Measurements from ENCODE around the gene PER2.

DNA sequence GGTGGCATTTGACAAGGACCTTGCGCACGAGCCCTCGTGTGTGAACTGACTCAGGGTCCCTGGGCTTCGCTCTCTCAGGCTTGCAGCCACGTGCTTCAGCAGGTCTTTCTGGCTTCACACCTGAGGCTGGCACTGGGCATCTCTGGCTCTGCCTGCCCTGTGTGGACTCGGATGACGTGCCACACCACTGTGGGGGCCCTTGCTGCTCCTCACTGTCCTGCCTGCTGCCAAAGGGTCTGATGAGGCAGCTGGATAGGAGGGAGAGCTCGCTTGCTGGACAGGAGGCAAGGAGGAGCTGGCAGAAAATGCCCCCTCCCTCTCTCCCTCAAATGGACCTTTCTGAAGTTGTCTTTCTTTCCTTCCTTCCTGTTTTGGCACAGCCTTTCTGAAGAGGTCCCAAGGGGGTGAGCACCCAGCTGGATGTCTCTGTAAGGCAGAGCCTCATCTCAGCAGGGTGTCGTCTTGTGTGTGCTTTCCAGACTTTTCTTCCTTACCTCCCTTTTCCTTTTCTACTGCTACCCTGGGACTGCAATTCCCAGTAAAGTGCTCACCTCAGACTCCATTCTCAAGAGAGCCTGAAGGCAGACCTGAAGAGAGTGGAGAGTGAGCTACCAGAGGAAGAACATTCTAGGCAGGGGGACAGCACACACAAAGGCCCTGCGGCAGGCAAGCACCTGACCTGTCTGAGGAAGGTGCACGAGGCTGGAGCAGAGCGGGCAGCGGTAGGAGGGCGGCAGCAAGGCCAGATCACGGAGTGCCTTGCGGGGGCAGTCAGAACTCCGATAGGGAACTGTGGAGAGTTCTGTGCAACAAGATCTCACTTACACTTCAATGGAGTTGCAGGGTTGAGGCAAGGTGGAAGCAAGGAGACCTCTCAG, 5.3 kb downstream of the PER2 start:
- TF ChIP-seq, protein P1, sequence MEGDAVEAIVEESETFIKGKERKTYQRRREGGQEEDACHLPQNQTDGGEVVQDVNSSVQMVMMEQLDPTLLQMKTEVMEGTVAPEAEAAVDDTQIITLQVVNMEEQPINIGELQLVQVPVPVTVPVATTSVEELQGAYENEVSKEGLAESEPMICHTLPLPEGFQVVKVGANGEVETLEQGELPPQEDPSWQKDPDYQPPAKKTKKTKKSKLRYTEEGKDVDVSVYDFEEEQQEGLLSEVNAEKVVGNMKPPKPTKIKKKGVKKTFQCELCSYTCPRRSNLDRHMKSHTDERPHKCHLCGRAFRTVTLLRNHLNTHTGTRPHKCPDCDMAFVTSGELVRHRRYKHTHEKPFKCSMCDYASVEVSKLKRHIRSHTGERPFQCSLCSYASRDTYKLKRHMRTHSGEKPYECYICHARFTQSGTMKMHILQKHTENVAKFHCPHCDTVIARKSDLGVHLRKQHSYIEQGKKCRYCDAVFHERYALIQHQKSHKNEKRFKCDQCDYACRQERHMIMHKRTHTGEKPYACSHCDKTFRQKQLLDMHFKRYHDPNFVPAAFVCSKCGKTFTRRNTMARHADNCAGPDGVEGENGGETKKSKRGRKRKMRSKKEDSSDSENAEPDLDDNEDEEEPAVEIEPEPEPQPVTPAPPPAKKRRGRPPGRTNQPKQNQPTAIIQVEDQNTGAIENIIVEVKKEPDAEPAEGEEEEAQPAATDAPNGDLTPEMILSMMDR (IDR thresholded peaks at IDR 0.05; ENCODE audit: insufficient read depth, low read length), result no peak
- TF ChIP-seq, protein P2, sequence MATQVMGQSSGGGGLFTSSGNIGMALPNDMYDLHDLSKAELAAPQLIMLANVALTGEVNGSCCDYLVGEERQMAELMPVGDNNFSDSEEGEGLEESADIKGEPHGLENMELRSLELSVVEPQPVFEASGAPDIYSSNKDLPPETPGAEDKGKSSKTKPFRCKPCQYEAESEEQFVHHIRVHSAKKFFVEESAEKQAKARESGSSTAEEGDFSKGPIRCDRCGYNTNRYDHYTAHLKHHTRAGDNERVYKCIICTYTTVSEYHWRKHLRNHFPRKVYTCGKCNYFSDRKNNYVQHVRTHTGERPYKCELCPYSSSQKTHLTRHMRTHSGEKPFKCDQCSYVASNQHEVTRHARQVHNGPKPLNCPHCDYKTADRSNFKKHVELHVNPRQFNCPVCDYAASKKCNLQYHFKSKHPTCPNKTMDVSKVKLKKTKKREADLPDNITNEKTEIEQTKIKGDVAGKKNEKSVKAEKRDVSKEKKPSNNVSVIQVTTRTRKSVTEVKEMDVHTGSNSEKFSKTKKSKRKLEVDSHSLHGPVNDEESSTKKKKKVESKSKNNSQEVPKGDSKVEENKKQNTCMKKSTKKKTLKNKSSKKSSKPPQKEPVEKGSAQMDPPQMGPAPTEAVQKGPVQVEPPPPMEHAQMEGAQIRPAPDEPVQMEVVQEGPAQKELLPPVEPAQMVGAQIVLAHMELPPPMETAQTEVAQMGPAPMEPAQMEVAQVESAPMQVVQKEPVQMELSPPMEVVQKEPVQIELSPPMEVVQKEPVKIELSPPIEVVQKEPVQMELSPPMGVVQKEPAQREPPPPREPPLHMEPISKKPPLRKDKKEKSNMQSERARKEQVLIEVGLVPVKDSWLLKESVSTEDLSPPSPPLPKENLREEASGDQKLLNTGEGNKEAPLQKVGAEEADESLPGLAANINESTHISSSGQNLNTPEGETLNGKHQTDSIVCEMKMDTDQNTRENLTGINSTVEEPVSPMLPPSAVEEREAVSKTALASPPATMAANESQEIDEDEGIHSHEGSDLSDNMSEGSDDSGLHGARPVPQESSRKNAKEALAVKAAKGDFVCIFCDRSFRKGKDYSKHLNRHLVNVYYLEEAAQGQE (IDR thresholded peaks at IDR 0.05; ENCODE audit: insufficient replicate concordance, low read depth), result no peak
- TF ChIP-seq POLR2AphosphoS5 (IDR thresholded peaks at IDR 0.05; ENCODE audit: low read depth), result no peak

All from HL-60 (cell line).